HG02642 (cell line): Measurements from ENCODE around the gene FBXO28.

ENCODE experiments used
- ATAC-seq: cut with Tn5 transposase; IDR thresholded peaks from one replicate; pipeline ENCODE4 v1.9.1; 2021; ENCODE audit warnings: mild to moderate bottlenecking; ENCODE audit not compliant: unreplicated experiment, poor library complexity

Gene FBXO28

DNA sequence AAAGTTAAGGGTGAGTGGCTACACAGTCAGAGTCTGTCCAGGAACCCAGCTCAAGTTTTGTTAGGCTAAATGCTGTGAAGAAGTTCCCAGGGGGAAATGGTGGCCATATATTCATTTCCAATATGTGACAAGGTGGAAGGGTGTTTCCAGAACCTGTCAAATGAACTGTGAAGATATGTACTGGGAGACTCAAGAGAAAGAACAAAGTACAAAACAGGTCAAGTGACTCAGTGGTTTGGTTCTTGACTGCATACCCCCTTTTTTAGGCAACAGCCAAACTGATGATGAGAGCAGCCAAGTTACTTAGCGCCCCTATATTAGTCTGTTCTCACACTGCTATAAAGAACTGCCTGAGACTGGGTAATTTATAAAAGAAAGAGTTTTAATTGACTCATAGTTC lies 18.6 kb upstream of the FBXO28 start:
- ATAC-seq, result no peak

DNA sequence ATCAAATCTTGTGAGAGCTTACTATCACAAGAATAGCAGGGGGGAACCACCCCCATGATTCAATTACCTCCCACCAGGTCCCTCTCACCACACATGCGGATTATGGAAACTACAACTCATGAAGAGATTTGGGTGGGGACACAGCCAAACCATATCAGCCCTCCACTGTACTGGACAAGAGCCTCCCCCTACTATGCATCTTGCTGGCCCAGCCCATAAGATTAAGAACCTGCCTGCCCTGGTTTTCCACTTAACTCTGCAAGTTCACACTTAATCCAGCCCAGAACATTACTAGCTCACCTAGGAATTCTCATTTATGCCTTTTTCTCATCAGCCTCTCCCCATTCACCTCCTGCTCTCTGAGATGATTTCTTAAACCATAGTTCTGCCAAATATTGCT lies 18.0 kb upstream of the FBXO28 start:
- no peak for ATAC-seq

DNA sequence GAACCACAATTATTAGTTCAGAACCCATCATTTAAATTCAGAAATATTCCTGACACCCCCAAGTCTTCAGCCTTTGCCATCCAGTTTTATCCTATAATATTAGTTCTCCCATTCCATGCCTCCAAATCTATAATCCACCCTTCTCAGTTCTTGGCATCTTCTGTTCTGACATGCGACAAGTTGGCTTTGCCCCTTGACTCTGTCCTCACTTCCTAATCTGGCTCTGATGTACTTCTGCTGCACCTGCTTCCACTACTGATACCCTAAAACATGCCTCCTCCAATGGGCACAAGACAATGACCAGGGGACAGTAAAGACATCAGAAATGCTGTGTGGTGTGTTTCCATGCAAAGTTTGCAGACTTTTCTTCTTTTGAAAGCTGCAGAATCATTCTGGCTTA lies 17.1 kb upstream of the FBXO28 start:
- ATAC-seq, result no peak

DNA sequence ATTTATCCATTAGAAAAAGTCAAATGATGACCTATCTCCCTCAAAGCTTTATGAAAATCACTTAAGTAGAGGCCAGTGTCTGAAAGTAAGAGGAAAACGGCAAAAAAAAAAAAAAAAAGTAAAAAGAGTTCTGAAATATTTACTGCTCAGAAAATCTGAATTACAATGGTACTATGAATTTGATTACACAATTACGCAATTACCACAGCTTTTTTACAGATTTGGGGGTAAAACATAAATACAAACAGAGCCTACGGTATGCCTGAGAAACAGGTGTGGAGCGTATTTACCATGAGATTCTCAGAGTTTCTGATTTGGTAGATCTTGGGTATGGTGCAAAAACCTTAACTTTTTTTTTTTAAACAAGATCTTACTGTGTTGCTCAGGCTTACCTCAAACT lies 15.9 kb upstream of the FBXO28 start:
- ATAC-seq, result no peak

DNA sequence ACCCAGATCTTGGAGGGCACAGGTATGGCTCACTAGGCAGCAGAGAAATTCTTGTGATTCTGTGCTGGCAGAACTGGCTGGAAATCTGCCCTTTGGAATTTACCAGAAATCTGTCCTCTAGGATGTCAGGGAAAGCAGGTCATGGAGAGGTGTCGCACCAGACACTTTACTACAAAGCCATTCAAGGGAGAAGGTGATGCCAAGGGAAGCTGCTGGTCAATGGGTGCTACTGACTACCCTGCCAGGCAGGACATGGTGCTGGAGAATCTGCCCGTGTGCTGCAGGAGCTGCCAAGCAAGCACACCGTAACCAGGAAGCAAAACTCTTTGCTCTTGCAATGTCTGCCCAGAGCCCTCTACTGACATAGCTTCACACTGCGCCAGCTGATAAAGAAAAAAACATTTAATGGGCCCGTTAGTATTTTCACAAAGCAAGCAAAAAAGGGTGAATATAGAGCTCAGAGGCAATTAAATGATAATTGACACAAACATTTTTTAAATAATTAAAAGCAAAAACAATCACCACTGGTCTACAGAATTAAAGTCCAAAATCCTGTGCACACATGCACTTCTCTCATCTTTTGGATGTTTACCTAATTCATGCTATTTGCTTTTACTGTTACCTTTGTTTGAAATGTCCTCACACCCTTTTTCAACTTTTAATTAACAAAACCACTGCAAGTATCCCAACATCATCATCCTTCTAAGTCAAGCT lies 7.2 kb upstream of the FBXO28 start:
- ATAC-seq, result no peak

DNA sequence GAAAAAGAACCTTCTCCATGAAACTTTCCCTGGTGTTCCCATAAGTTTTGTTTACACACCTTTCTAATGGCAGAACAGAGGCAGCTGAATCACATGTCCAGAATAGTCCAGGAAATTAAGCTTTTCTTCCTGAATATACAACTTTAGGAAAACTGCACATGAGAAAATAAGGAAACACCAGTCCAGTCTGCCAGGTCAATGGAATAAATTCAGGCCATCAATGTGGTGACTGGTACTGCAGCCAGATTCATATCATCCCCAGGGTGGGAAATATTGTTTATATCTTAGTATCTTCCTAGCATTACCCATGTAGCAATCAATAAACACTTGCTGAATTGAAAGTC lies 6.7 kb upstream of the FBXO28 start:
- ATAC-seq, result no peak

DNA sequence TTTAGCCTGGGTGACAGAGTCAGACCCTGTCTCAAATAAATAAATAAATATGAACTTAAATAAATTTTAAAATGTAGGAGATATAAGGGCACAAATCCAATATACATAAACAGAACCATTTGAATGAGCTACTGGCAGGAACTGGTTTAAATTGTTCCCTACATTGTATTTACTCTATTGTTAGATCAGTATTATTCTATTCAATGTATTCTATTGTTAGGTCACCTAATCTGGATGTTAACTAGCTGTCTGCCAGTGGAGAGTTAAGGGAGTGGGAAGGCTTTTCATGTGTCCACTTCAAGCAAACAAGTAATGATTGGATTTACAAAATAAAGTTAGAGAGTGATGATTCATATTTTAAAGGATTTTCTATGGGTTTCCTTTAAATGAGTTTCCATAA lies 4.9 kb upstream of the FBXO28 start:
- ATAC-seq, result no peak

DNA sequence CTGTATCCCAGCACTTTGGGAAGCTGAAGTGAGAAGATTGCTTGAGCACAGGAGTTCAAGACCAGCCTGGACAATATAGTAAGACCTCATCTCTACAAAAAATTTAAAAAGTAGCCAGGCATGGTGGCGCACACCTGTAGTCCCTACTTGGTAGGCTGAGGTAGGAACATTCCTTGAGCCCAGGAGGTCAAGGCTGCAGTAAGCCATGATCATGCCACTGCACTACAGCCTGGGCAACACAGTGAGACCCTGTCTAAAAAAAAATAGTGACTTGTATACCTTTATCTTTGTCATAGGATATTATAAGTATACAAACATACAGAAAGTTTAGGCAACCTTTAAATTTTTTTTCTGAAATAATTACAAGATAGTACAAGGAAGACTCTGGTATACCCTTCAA lies 3.9 kb upstream of the FBXO28 start:
- no peak for ATAC-seq

DNA sequence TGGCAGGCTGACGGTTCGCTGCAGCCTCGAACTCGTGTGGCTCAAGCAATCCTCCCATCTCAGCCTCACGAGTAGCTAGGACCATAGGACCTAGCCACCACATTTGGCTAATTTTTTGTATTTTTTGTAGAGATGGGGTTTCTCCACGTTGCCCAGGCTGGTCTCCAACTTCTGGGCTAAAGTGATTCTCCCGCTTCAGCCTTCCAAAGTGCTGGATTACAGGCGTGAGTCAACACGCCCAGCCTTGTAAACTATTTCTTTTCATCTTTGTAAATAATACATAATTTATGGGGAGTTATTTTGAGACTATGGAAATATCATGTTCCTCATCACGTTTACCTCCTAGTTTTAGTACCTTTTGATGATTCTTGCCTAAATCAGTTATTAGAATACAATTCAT lies 906 bp upstream of the FBXO28 start:
- no peak for ATAC-seq

DNA sequence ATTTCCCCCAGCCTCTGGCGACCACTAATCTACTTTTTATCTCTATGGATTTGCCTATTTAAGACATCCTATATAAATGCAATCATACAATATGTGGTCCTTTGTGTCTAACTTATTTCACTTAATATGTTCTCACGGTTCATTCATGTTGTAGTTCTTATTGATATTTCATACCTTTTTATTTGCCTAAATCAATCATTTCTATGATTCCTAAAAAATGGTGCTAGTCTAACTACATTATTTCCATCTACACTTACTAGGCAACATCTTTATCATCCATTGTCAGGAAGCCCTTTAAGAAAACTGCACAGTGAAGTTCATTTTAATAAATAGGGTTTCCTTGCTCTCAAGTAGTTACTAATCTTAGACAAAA lies 380 bp upstream of the FBXO28 start:
- no peak for ATAC-seq

DNA sequence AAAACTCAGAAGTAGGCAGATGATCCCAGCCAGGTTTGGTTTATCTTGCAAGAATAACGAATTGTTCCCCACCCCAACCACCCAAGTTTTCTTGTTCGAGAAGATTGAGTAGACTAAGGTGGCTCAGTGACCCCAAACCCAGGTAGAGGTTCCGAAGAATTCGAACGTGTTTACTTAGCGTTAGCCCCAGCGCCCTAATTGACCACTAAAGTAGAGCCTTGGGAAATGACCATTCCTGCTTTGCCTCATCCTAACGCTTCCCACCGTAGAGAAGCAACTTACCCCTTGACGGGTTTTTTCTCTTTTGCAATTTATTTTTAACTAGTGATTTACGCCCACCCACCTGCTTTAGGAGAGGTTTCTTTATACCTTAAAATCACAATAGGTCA lies 870 bp downstream of the FBXO28 start:
- peak; percentile 9 for ATAC-seq

DNA sequence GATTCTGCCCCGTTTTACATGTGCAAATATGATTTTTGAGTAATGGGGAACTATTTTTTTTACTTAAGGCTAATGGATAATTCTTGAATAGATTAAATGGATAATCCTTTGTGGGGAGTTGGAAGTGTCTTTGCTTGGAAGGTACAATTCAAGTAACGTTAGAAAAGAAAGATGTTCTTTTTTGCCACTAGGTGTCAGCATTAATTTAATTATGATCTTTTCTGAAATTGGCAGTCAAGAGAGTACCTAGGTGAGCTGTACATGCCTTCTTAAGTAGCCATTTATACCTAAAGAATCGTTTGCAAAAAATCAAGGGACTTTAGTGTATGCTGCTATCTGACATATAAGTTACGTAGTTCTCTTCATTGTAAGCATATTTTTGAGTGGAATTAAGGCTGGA lies 2.2 kb downstream of the FBXO28 start:
- no peak for ATAC-seq

DNA sequence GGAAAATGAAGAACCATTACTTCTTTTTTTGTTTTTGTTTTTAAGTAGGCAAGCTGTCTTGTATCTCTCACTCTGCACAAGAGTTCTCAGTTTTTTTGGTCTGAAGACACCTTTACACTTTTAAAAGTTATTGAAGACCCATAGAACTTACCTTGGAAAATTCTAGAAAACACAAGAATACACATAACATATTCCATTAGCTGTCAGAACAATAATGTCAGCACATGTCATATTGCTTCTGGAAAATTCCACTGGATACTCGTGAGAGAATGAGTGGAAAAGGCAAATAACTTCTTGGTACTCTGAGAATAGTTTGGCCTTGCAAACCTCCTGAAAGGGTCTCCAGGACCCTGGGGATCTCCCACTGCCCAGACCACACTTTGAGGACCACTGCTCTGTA lies 4.8 kb downstream of the FBXO28 start:
- ATAC-seq, result no peak

DNA sequence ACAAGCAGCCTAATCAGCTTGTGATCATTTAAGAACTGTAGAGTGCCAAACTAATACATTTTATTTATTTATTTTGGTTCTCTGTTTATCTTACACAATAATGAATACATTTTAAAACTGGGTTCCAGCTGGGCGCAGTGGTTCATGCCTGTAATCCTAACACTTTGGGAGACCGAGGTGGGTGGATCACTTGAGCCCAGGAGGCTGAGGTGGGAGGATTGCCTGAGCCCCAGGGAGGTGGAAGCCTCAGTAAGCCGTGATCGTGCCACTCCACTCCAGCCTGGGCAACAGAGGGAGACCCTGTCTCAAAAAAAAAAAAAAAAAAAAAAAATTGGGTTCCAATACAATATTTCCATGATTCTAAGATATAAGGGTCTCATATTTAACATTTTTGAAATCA lies 9.2 kb downstream of the FBXO28 start:
- ATAC-seq, result no peak

DNA sequence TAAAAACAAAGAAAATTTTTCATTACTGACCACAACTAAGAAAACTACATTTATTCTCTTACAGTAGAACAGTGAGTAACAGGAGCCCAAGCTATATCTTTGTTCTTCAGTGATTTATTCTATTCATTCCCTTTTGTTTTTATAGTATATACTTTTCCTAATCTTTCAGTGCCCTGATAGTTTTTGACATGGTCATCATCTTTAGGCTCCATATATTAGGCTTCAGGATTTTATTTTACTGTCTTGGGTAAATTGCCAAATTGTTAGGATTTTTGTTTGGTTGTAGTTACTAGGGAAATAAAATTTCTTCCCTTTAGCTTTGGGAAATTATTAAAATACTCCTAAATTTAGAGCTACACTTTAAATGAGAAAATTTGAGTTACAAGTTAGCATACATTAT lies 10.3 kb downstream of the FBXO28 start:
- ATAC-seq, result no peak

DNA sequence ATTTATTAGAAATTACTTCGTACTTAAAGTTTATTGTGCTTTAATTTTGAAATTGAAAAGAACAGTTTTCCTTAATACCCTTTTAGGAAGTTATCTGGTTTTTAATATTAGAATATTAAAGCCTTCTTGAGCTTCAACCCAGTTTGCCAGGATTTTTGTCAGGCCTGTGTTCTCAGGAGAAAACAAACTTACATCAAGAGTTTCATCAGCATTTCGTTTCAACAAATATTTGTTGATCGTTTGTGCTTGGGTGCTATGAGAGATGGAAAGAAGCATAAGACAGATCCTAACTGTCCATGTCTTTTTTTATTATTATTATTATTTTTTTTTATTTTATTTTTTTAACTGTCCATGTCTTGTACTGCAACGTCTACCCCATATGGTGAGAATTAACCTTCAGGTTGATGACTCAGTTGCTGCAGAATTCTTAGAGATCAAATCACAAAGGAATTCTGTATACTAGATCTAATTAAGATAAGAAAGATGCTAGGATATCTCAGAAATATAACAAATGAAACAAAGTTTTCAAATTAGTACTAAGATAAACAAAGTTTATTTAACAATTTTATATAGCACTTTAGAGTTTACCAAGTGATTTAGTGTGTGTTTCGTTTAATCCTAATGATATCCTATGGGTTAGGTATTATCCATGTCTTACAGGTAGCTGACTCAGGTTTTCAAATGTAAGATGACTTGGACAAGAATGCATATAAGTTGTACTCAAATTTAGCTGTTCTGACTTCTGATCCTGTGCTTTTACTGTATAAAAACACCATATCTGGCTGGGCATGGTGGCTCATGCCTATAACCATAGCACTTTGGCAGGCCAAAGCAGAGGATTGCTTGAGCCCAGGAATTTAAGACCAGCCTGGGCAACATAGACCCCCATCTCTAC lies 14.3 kb downstream of the FBXO28 start:
- no peak for ATAC-seq

DNA sequence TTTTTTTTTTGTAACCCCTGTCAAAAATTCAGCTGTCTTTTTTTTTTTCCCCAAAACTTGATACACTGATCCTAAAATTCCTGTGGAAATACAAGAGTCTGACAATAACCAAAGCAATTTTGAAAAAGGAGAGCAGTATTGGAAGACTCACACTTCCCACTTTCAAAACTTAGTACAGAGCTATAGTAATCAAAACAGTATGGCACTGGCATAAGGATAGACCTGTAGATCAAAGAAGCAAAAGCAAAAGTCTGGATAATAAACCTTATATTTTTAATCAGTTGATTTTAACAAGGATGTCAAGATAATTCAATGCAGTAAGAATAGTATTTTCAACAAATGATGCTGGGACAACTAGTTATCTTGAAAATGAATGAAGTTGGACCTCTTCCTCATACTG lies 17.3 kb downstream of the FBXO28 start:
- ATAC-seq, result no peak

DNA sequence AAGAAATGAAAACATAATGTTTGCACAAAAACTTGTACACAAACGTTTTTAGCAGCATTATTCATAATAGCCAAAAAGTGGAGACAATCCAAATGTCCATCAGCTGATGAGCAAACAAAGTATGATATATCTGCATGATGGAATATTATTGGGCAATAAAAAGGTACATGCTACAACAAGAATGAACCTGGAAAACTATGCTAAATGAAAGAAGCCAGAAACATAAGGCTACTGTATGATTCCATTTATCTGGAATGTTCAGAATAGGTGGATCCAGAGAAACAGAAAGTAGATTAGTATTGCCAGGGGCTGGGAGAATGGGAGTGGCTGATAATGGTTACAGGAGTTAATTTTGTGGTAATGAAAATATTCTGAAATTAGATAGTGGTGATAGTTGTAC lies 19.0 kb downstream of the FBXO28 start:
- ATAC-seq, result no peak

DNA sequence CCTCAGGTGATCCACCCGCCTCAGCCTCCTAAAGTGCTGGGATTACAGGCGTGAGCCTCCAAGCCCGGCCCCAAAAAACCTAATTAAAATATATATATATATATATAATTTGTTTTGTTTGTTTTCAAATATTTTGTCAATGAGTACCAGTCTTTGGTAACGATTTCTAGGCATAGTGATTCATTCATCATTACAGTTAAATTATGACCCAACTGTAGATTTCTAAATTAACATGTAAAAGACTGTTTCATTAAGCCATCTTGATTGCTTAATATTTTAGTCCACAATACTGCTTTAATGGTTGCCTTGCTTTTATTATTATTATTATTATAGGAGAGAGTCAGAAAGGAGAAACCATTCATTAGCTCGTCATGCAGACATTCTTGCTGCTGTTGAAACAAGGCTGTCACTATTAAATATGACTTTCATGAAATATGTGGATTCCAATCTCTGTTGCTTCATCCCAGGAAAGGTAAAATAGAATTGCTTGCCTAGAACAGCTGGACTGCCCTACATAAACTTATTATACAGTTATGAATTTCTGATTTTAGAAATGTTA lies 19.9 kb downstream of the FBXO28 start:
- ATAC-seq, result no peak

DNA sequence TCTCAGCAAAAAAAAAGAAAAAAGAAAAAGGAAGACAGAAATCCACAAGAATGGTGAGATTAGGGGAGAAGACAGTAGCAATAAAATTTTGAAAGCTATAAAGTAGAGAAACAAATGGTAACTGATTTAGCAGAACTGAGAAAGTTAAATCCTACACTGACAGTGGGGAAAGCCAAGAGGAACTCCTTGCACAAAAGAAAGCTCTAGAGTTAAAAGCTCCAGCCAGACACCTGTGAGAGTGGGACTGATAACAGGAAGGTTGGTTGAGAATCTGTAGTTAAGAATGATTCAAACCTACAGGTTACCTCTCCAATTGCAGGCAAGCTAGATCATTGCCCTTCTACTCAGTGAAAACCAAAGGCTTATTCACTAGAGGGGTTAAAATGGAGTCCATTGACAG lies 23.6 kb downstream of the FBXO28 start:
- ATAC-seq, result no peak

DNA sequence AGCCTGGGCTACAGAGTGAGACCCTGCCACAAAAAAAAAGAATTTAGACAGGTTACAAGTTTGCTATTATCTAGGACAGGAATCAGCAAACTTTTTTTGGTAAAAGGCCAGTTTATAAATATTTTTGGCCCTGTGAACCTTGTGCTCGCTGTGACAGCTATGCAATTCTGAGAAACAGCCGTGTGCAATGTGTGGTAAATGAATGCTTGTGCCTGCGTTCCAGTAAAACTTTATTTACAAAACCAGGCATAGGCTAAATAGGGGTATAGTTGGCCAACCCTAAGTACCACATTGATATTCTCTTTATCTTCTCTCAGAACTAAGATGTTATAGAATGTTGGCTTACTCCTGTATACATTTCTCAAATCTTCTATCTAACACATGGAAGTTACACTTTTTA lies 24.3 kb downstream of the FBXO28 start:
- ATAC-seq, result no peak

DNA sequence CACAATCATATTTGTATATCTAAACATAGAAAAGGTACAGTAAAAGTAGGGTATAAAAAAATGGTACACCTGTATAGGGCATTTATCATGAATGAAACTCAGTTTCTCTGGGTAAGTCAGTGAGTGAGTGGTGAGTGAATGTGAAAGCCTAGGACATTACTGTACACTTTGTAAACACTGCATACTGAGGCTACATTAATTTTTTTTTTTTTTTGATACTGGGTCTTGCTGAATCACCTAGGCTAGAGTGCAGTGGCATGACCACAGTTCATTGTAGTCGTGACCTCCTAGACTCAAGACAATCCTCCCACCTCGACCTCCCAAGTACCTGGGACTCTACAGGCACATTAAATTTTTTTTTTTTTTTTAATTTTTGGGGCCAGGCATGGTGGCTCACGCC lies 27.8 kb downstream of the FBXO28 start:
- no peak for ATAC-seq
